Neural progenitor cell (in vitro differentiated cells): ENCODE measurements around the gene IL25. TPM values are rescaled to one million over a fixed set of nuclear protein-coding genes. Genes with fewer than 3 reads are reported as not detected.

Experiments used
- DNase-seq: peaks from one replicate; pipeline ENCODE4 v3.0.0-alpha.2; 2016; ENCODE audit warnings: low spot score
- H2AFZ ChIP-seq: fragments of 200-600 bp; sonication (generic); replicated peaks from 2 replicates; pipeline ENCODE4 v1.6.1; 2016; ENCODE audit warnings: antibody characterized with exemption
- H3F3A ChIP-seq: fragments of 200-600 bp; sonication (generic); 2 replicates; pipeline ENCODE4 v1.6.1; 2016; ENCODE audit warnings: antibody characterized with exemption, low read depth
- H3K27ac ChIP-seq: fragments of 200-600 bp; sonication (generic); 2 replicates; pipeline ENCODE4 v1.5.1; 2016; ENCODE audit warnings: mild to moderate bottlenecking
- H3K27me3 ChIP-seq: fragments of 200-600 bp; sonication (generic); 2 replicates; pipeline ENCODE4 v1.6.1; 2016; ENCODE audit warnings: mild to moderate bottlenecking, moderate library complexity
- H3K36me3 ChIP-seq: fragments of 200-600 bp; sonication (generic); 2 replicates; pipeline ENCODE4 v1.5.1; 2016
- H3K4me1 ChIP-seq: fragments of 200-600 bp; sonication (generic); 2 replicates; pipeline ENCODE4 v1.6.1; 2016; ENCODE audit warnings: mixed run types
- H3K4me2 ChIP-seq: fragments of 200-600 bp; sonication (generic); 2 replicates; pipeline ENCODE4 v1.6.1; 2016
- H3K4me3 ChIP-seq: fragments of 200-600 bp; sonication (generic); 2 replicates; pipeline ENCODE4 v1.5.1; 2016
- H3K79me2 ChIP-seq: fragments of 200-600 bp; sonication (generic); 2 replicates; pipeline ENCODE4 v1.6.1; 2016; ENCODE audit warnings: low read depth
- H3K9ac ChIP-seq: fragments of 200-600 bp; sonication (generic); 2 replicates; pipeline ENCODE4 v1.6.1; 2016
- H3K9me3 ChIP-seq: fragments of 200-600 bp; sonication (generic); 2 replicates; pipeline ENCODE4 v1.5.1; 2016; ENCODE audit warnings: low read depth
- H4K20me1 ChIP-seq: fragments of 200-600 bp; sonication (generic); 2 replicates; pipeline ENCODE4 v1.6.1; 2016; ENCODE audit warnings: low read depth
- H3K27ac Mint-ChIP-seq: 3 replicates; pipeline ENCODE4 v1.8.0; 2021; ENCODE audit warnings: mixed read lengths
- H3K27me3 Mint-ChIP-seq: 2 replicates; pipeline ENCODE4 v1.8.0; 2022; ENCODE audit warnings: low read depth, mild to moderate bottlenecking, inconsistent platforms, moderate library complexity, mixed read lengths; ENCODE audit not compliant: insufficient read depth
- H3K36me3 Mint-ChIP-seq: 3 replicates; pipeline ENCODE4 v1.8.0; 2021; ENCODE audit warnings: mixed read lengths
- H3K4me1 Mint-ChIP-seq: 3 replicates; pipeline ENCODE4 v1.8.0; 2021; ENCODE audit warnings: mixed read lengths
- H3K4me3 Mint-ChIP-seq: 3 replicates; pipeline ENCODE4 v1.8.0; 2021; ENCODE audit warnings: mild to moderate bottlenecking, moderate library complexity, mixed read lengths
- H3K9me3 Mint-ChIP-seq: 3 replicates; pipeline ENCODE4 v1.8.0; 2020; ENCODE audit warnings: mixed read lengths
- CTCF ChIP-seq: fragments of 200-600 bp; sonication (generic); IDR thresholded peaks from 2 replicates; pipeline ENCODE4 v1.5.1; 2017; ENCODE audit warnings: antibody characterized with exemption, mild to moderate bottlenecking
- EZH2 ChIP-seq: fragments of 200-600 bp; sonication (generic); IDR thresholded peaks from 2 replicates; pipeline ENCODE4 v1.6.1; 2017; ENCODE audit warnings: antibody characterized with exemption, mild to moderate bottlenecking, moderate library complexity
- EZH2phosphoT487 ChIP-seq: fragments of 200-600 bp; sonication (generic); IDR thresholded peaks from 2 replicates; pipeline ENCODE4 v1.6.1; 2017; ENCODE audit warnings: antibody characterized with exemption
- total RNA-seq: library from RNA; depleted of rRNA; stranded (reverse); fragments of >200 nt; gene quantifications from 2 replicates; pipeline ENCODE4 v1.2.3, GENCODE V29; 2015; ENCODE audit warnings: low replicate concordance

The IL25 gene
- total RNA-seq, 1 donor from 2014 or later: not detected

GRCh38 chr14:23355871-23356435, 16.7 kb upstream of the IL25 start:
- H4K20me1 ChIP-seq: peaks cover 49% of the 10 kb centered on the region
- H3K79me2 ChIP-seq: peaks cover 6% of the 10 kb centered on the region
- H2AFZ ChIP-seq: no peak overlapping the region
- Mint-ChIP-seq H3K27ac (no peak overlapping the region), H3K4me3 (no peak overlapping the region), H3K36me3 (peaks cover 22% of the 10 kb centered on the region), H3K9me3 (peaks cover 4% of the 10 kb centered on the region), H3K27me3 (peaks cover 19% of the 10 kb centered on the region), H3K4me1 (peaks cover 24% of the 10 kb centered on the region)
- peaks cover 9% of the 10 kb centered on the region for H3K27me3 ChIP-seq
- H3K4me3 ChIP-seq: no peak overlapping the region
- peaks cover 75% of the 10 kb centered on the region for H3F3A ChIP-seq
- no peak overlapping the region for H3K4me2 ChIP-seq
- no peak for DNase-seq
- no peak overlapping the region for H3K9ac ChIP-seq
- TF ChIP-seq EZH2phosphoT487: no peak
- TF ChIP-seq EZH2: no peak
- no peak for TF ChIP-seq CTCF
- H3K27ac ChIP-seq: peak overlapping the region; percentile 51
- peaks cover 5% of the 10 kb centered on the region for H3K4me1 ChIP-seq
- no peaks in the 10 kb centered on the region for H3K9me3 ChIP-seq
- H3K36me3 ChIP-seq: no peaks in the 10 kb centered on the region

GRCh38 chr14:23356662-23357061, 15.9 kb upstream of the IL25 start:
- Histone ChIP-seq H3K79me2 (peaks cover 12% of the 10 kb centered on the region), H3K4me2 (no peak overlapping the region), H3K4me3 (no peak overlapping the region), H3K9me3 (no peaks in the 10 kb centered on the region), H3K27ac (peak overlapping the region; percentile 17), H3K27me3 (peaks cover 2% of the 10 kb centered on the region), H2AFZ (no peak overlapping the region), H3K4me1 (peaks cover 3% of the 10 kb centered on the region), H4K20me1 (peaks cover 50% of the 10 kb centered on the region), H3K9ac (no peak overlapping the region), H3F3A (peaks cover 79% of the 10 kb centered on the region), H3K36me3 (no peaks in the 10 kb centered on the region)
- Mint-ChIP-seq H3K36me3 (peaks cover 23% of the 10 kb centered on the region), H3K9me3 (no peaks in the 10 kb centered on the region), H3K4me3 (no peak overlapping the region), H3K4me1 (peaks cover 23% of the 10 kb centered on the region), H3K27ac (no peak overlapping the region), H3K27me3 (peaks cover 15% of the 10 kb centered on the region)
- TF ChIP-seq CTCF (no peak), EZH2 (no peak), EZH2phosphoT487 (no peak)
- no peak for DNase-seq

GRCh38 chr14:23357261-23357660, 15.3 kb upstream of the IL25 start:
- Mint-ChIP-seq H3K36me3 (peaks cover 26% of the 10 kb centered on the region), H3K4me1 (peaks cover 29% of the 10 kb centered on the region), H3K27me3 (peaks cover 15% of the 10 kb centered on the region), H3K9me3 (no peaks in the 10 kb centered on the region), H3K27ac (no peak overlapping the region), H3K4me3 (no peak overlapping the region)
- Histone ChIP-seq H3K27ac (peak overlapping the region; percentile 17), H3K4me3 (no peak overlapping the region), H3K36me3 (no peaks in the 10 kb centered on the region), H4K20me1 (peaks cover 53% of the 10 kb centered on the region), H2AFZ (no peak overlapping the region), H3K79me2 (peaks cover 16% of the 10 kb centered on the region), H3K9me3 (no peaks in the 10 kb centered on the region), H3F3A (peaks cover 81% of the 10 kb centered on the region), H3K27me3 (no peaks in the 10 kb centered on the region), H3K4me1 (peaks cover 5% of the 10 kb centered on the region), H3K4me2 (no peak overlapping the region), H3K9ac (no peak overlapping the region)
- no peak for DNase-seq
- no peak for TF ChIP-seq EZH2
- TF ChIP-seq CTCF: no peak
- no peak for TF ChIP-seq EZH2phosphoT487
